H54 (cell line): ENCODE results near the gene SAAL1.

Experiments
- DNase-seq: peaks from one replicate; pipeline ENCODE4 v3.0.0; 2011; ENCODE audit warnings: low spot score, mixed read lengths; ENCODE audit not compliant: insufficient read length
- FAIRE-seq: peaks from 3 replicates; lab custom pipeline; 2011; peaks lifted over from hg19 to GRCh38; lab: Jason Lieb, UNC
- POLR2A ChIP-seq: IDR thresholded peaks from 2 replicates; pipeline ENCODE4 v1.6.1; 2011; ENCODE audit warnings: low read depth, mild to moderate bottlenecking, low read length

Gene SAAL1

GRCh38 chr11:18106688-18107087 lies 806 bp upstream of the SAAL1 start:
- no peak for DNase-seq
- no peak for TF ChIP-seq POLR2A
- FAIRE-seq = no peak

DNA sequence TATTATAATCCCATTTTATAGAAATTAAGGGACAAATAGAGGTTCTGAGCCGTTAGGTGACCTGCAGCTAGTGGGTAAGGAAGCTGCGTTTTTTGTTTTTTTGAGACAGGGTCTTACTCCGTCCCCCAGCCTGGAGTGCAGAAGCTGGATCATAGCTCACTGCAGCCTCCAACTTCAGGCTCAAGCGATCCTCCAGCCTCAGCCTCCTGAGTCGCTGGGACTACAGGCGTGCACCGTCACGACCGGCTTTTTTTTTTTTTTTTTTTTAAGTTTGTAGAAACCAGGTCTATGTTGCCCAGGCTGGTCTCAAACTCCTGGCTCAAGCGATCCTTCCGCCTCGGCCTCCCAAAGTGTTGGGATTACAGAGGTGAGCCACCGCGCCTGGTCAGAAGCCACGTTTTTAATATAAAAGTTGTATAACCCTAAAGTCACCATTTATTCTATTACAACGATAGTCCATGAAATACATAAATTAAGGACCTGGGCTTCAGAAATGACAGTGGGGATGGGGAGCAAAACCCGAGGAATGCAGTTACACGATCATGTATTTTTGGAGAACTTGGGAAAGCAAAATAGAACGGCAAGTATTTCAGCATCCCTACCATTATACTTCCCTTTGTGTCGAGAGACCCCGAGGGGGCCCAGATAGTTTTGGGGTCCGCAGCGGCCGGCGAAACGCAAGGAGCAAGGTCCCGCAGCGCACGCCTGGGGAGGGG lies 638 bp downstream of the SAAL1 start:
- FAIRE-seq = no peak
- TF ChIP-seq POLR2A = no peak
- no peak for DNase-seq

DNA sequence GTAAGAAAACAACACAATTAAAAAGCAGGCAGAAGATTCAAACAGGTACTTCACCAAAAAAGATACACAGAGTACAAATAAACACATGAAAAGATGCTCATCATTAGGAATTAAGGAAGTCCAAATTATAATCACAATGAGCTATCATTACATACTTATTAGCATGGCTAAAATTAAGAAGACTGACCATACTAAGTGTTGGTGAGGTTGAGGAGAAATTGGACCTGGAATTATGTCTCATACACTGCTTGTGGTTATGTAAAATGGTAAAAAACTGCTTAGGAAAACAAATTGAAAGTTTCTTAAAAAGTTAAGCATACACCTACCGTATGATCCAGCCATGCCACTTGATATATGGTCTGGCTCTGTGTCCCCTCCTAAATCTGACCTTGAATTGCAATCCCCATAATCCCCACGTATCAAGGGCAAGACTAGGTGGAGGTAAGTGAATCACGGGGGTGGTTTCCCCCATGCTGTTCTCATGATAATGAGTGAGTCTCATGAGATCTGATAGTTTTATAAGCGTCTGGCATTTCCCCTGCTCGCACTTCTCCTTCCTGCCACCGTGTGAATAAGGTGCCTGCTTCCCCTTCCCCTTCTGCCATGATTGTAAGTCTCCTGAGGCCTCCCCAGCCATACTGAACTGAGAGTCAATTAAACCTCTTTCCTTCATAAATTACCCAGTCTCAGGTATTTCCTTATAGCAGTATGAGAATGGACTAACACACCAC lies 4.8 kb downstream of the SAAL1 start:
- no peak for FAIRE-seq
- no peak for DNase-seq
- TF ChIP-seq POLR2A = no peak

DNA sequence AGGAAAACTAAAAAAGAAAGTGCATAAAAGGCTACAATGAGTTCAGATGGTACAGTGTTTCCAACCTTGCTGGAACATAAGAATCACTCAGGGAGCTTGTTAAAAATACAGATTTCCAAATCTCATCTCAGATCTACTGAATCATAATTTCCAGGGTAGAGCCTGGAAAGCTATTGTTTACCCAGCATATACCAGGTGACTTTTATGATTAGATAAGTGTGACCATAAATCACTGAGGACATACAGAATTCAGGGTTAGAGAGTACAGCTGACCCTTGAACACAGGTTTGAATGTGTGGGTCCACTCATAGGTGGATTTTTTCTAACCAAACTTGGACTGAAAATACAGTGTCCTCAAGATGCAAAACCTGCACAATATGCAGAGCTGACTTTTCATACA lies 11.9 kb downstream of the SAAL1 start:
- FAIRE-seq = no peak
- DNase-seq = no peak
- TF ChIP-seq POLR2A = no peak

- DNase-seq (no peak), FAIRE-seq (no peak)
- TF ChIP-seq POLR2A = no peak
These were observed 14.2 kb downstream of the SAAL1 start for GRCh38 chr11:18091731-18092130.

DNA sequence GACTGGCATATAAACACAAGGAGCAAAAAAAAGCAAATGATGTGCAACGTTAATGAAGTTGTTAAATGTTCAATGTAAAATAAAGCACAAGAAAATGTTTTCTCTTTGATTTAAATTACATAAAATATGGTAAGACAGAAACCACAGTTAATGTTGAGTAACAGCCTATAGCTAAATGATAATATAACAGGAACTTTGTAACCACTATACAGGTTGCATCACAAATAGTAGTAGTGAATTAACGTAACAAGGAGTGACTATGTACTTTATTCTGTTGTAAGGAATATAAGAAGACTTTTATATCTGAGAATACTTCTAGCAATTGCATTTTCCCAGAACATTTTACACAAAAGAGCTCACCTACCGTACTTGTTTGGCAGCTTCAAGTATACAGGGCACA lies 16.9 kb downstream of the SAAL1 start:
- FAIRE-seq (no peak), DNase-seq (no peak)
- no peak for TF ChIP-seq POLR2A

- TF ChIP-seq POLR2A = no peak
- no peak for DNase-seq
- FAIRE-seq = no peak
These were observed 17.5 kb downstream of the SAAL1 start for GRCh38 chr11:18088366-18088765.

- DNase-seq (no peak), FAIRE-seq (no peak)
- no peak for TF ChIP-seq POLR2A
These were observed 24.3 kb downstream of the SAAL1 start for GRCh38 chr11:18081551-18081950.

- DNase-seq (no peak), FAIRE-seq (no peak)
These were observed 25.4 kb downstream of the SAAL1 start for GRCh38 chr11:18080451-18080850.

DNA sequence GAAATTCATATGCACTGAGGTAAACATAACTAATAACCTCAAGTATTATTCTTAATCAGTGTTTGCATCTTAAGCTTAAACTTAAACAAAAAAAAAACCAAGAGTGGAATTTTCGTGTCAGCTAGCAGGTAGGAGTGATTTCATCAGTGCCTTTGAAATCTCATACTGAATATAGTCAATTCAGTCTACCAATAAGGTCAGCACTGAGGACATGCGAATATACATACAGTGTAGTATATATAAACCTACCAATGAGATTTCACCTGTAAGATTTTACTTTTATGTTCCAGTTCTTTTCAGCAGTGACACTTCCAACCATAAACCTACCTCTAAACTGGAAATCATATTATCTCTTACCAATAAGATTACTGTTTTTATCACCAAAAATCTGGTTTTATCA lies 27.0 kb downstream of the SAAL1 start:
- no peak for TF ChIP-seq POLR2A
- DNase-seq (no peak), FAIRE-seq (no peak)

More at GRCh38 chr11:18080451-18080850, 25.4 kb downstream of the SAAL1 start:
- TF ChIP-seq POLR2A = no peak

GRCh38 chr11:18075444-18075843 lies 30.4 kb downstream of the SAAL1 start:
- TF ChIP-seq POLR2A = no peak
- no peak for FAIRE-seq
- no peak for DNase-seq

GRCh38 chr11:18071098-18071705 lies 34.7 kb downstream of the SAAL1 start:
- TF ChIP-seq POLR2A = no peak
- FAIRE-seq (no peak), DNase-seq (no peak)

GRCh38 chr11:18067372-18067771 lies 38.5 kb downstream of the SAAL1 start:
- FAIRE-seq = no peak
- DNase-seq = no peak
- TF ChIP-seq POLR2A = no peak

GRCh38 chr11:18066626-18067025 lies 39.3 kb downstream of the SAAL1 start:
- no peak for TF ChIP-seq POLR2A
- FAIRE-seq = no peak
- DNase-seq = no peak

DNA sequence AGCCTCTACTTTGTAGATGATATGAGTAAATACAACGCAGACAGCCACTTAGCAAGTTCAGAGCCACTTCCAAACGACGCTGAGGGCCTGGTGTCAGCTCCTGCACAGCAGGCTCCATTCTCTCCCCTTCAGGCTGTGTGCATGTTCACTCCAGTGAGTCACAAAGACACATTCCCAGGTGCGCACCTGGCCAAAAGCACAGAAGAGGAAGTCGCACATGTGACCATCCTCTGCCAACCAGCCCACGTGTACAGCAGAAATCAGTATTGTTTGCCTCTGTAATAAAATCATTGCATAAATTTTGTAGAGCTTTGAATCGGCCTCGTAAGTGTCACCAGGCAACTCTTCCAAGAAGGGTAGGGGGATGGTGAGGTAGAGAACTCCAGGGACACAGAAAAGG lies 40.3 kb downstream of the SAAL1 start:
- TF ChIP-seq POLR2A = no peak
- no peak for DNase-seq
- FAIRE-seq = no peak
